Stimulated activated CD4-positive, alpha-beta T cell treated with anti-CD3 and anti-CD28 coated beads, TNF-alpha, amount 100 ng/mL, for 4 hours (primary cell): ENCODE measurements around the gene XPNPEP2.

Experiments used
- DNase-seq, 3 experiments: peaks; one replicate each; pipeline ENCODE4 v3.0.0-alpha.2; 2020; ENCODE audit warnings: low read depth in 3 of 3

Gene XPNPEP2

GRCh38 chrX:129779747-129780146 is 41.0 kb downstream of the XPNPEP2 start, which contains the start of gene SASH3:
SASH3 (plus strand) TSS chrX:129779949; CDS start chrX:129780098, 149 bp downstream.
- DNase-seq = no peak

DNA sequence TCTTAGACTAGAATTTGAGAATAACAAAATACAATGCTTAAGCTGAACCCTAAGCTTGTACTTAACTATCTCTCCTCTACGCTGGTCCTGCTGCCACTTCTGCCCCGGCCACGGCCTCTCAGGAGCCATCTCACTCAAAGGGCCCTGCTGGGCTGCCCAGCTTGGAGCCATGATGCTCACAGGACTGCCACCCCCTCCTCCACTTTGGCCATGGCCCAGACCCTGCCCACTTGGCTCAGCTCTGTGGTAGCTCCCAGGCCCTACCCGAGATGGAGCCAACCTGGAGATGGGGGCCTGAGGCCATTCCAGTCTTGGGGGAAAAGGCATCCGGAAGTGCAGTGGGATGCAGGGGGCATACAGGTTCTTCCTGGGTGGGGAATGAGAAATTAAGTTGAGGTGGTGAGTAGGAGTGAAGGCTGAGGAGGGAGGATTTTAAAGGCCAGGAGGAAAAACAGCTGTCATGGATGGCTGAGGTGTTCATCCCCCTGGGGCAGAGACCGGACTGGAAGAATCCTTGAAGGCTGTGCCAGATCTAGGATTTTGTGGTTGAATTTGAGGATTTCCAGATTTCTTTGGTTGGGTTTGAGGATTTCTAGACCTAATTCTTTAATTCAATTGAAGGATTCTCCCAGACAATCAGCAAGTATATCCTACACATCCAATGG is 41.8 kb downstream of the XPNPEP2 start:
- DNase-seq = no peak

DNA sequence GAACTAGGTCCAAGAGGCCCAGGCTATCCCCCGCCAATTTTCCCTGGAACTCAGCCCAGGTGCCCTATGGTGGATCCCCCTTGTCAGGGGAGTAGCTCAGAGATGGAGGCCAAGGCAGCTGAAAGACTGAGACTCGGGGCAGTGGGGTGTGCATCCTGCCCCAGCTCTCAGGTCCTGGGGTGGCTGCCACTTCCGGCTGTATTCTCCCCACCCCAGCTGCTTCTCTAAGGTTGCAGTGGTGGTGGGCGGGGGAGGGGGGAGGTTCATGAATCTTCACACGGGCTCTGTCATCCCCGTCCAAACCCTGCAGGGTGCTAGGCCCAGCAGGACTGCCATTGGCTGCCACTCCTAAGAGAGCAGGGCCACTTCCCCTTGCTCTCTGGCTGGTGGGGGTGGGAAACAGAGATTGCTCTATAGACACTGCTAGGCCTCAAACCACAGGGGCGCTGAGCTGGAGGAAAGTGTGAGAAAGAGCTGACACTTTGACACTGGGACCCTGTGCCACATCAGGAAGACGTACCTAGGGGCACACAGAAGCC is 42.4 kb downstream of the XPNPEP2 start:
- DNase-seq = peak in 2 of 3 experiments; percentile 60

DNA sequence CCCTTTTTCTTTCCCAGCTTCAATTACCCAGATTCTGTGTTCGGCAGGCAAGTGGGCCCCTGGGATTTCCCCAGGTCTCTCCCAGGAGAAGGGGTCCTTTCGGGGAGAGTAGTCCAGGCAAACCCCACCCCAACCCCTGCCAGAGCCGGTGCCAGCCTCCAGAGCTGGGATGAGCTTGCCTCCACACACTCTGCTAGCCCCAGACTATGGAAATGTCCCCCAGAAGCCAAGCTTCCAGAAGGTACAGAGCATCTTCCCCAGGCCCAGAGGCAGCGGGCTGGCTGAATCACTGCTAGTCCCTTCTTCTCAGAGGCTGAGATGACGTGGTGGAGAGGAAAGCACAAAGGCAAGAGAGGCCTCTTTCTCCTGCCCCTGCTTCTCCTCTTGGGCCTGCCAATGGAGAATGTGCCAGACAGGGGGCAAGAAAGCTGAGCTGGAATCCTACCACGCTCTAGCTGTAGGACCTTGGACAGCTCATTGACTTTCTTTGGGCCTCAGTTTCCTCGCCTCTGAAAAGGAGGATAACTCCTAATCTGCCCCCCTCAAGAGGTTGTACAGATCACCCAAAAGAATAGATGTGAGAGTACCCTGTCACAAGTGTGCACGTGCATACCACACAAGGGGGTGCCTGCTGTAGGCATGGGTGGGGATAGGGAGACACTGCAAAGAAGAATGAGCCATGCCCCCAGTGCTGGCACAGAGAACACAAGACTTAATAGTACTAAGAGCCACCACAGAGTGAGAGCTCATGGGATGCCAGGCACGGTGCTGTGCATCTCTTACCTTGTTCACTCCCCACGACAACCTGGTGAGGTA is 43.1 kb downstream of the XPNPEP2 start:
- DNase-seq = no peak

GRCh38 chrX:129782706-129783105 is 43.9 kb downstream of the XPNPEP2 start:
- no peak for DNase-seq

GRCh38 chrX:129783291-129783713 is 44.5 kb downstream of the XPNPEP2 start:
- no peak for DNase-seq

GRCh38 chrX:129784371-129784770 is 45.6 kb downstream of the XPNPEP2 start:
- DNase-seq = no peak

- DNase-seq = no peak
Observed at GRCh38 chrX:129785160-129785947, 46.6 kb downstream of the XPNPEP2 start.

DNA sequence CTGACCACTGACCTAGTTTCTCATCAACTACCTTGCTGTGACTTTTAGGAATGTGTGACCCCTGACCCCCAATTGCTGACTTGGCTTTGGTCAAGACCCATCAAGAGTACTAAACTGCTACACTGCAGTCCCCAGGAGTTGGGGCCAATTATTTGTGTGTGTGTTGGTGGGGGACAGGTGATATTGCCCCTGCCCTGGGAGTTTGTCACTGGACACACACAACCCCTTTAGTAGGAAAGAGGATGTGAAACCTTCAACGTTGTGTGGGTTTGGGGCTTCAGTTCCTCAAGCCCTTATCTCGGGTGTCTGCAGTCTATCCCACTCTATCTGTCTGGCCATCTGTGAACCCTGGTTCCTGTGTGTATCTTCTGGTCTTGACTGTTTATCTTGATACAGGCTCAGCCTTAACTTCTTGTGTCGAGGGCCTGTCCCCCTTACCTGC is 47.5 kb downstream of the XPNPEP2 start:
- no peak for DNase-seq

GRCh38 chrX:129787336-129788055 is 48.7 kb downstream of the XPNPEP2 start:
- DNase-seq = no peak

DNA sequence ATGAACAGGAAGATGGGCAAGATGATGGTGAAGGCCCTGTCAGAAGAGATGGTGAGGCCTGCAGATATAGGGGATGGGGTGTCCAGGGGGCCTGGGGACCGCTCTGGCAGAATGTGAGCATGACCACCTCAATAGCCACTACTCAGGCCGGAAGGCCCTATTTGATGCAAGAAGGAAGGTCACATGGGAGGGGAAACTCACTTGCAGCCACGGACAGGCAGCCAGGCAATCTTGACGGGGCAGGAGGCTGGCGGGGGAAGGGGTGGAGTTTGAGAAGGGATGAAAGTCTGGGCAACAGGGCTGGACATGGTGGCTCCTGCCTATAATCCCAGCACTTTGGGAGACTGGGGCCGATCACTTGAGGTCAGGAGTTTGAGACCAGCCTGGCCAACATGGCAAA is 49.7 kb downstream of the XPNPEP2 start:
- no peak for DNase-seq

DNA sequence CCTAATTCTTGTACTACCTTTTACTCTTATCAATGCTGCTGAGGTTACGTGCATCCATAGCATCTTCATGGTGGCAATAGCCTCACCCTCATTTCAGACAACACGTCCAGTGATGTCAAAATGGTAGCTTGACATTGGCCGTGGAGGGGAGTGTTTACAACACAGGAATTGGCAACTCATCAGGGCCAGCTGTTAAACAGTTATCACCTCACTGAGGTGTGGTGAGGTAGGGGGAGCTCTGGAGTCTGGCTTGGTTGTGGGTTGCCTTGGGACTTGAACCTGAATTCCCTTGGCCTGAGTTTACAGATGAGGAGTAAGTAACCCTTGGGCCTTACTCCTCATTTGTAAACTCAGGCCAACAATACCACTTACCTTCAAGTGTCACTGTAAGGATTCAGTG is 51.4 kb downstream of the XPNPEP2 start:
- DNase-seq = no peak

DNA sequence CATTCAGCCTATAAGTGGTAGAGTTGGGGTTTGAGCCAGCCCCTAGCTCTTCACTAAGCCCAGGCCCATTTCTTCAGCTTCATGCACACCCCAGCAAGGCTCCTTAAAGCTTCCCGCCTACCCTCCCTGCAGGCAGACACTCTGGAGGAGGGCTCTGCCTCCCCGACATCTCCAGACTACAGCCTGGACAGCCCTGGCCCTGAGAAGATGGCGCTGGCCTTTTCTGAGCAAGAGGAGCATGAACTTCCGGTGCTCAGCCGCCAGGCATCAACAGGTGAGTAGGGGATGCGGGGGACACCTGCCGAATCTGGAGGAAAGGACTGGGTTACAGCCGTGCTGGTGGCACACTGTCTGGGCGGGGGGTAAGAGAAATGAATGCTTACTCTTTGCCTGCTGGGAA is 52.0 kb downstream of the XPNPEP2 start:
- no peak for DNase-seq

GRCh38 chrX:129791336-129791735 is 52.6 kb downstream of the XPNPEP2 start:
- DNase-seq = no peak

DNA sequence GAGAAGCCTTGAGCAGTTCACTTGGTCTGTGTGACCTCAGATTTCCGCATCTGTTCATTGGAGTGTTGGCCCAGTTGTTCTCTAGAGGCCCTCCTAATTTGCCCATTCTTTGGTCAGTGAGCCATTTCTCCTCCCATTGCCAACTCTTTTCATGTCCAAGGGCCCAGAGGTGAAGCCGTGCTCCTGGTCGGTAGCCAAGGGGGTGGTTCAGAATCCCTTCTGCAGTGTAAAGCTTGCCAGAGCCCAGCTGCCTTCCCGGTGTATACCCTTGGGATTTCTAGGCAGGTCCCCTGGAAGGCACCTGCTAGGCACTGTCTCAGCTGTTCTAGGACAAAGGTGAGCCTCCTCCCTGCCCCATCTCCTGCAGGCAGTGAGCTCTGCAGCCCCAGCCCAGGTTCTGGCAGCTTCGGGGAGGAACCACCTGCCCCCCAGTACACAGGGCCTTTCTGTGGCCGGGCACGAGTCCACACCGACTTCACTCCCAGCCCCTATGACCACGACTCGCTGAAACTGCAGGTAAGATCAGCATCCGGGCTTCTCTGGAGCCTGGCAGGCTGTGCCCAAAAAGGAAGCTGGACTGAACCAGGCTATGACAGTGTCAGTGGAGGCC is 53.3 kb downstream of the XPNPEP2 start:
- DNase-seq = no peak

GRCh38 chrX:129792586-129793291 is 54.0 kb downstream of the XPNPEP2 start:
- DNase-seq = no peak

DNA sequence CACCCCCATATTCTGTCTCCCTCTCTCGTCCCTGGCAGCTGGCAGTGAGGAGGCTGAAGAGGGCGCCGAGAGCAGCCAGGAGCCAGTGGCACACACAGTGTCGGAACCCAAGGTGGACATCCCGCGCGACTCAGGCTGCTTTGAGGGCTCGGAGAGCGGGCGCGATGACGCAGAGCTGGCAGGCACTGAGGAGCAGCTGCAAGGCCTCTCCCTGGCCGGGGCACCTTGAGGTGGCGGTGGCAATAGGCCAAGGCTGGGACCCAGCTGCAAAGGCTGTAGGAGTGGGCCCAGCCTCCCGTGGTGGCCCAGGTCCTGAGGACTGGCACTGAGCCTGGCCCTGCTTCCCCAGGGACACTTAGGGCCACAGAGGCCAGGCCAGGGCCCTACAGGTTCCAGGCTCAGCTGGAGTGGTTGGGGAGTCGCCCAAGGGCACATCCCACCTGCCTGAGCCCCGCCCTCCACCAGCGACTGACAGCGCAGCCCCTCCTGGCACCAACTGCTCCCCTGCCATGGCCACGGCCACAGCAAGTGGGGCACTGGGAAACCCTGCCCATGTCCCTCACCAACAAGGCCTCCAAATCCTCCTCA is 54.9 kb downstream of the XPNPEP2 start:
- DNase-seq = no peak

GRCh38 chrX:129795584-129795983 is 56.8 kb downstream of the XPNPEP2 start:
- DNase-seq = no peak

DNA sequence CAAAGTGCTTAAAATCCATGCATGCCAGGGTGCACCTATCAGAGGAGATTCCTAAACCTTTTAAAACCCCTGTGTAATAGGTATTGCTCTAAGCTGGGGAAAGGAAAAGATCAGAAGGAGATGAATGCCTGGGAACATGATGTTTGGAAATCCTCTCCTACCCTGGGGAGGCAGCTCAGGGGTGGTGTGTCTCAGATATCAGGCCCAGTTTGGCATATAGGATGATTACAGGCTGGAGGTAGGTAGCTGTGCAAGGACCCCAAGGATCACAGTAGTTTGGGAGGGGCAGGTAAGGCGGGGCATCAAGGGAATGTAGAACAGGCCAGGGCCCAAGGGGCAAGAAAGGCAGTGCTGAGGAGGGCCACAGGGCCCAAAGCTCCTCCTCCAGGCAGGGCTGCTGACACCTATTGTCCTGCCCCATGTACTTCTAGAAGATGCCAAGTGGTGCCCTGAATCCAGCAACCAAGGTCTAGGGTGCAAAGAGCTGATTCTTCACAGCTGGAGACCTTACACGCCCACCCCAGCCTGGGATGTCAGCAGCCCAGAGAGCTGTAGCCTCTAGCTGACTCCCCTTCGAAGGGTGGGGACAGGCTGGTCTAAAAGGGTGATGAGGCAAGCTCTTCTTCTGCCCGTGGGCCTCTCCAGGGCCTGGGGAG is 58.6 kb downstream of the XPNPEP2 start:
- no peak for DNase-seq
